ENCODE results near the gene EMC9.

DNA sequence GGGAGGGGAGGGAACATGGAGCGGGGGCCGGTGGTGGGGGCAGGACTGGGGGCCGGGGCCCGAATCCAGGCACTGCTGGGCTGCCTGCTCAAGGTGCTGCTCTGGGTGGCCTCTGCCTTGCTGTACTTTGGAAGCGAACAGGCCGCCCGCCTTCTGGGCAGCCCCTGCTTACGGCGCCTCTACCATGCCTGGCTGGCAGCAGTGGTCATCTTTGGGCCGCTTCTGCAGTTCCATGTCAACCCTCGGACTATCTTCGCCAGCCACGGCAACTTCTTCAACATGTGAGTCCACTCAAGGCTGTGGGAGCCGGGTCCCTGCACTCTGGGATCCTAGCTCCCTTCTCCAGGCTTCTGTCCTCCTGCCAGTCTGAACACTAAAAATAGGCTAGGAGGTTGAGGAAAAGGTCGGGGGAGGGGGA lies 9.8 kb downstream of the EMC9 start:
- no peak for TF ChIP-seq POLR2A (IDR thresholded peaks at IDR 0.05)
- no peak for TF ChIP-seq CTCF (IDR thresholded peaks at IDR 0.05)

All from vagina (tissue), 2 donors.